Fibroblast of lung (primary cell): ENCODE data around the gene FOS.

Experiments
- CTCF ChIP-seq, 2 donors: IDR thresholded peaks in 1 of 2; conservative IDR thresholded peaks in 1 of 2; 1 replicate in 1 of 2; 2 replicates in 1 of 2; pipeline ENCODE4 v1.5.1; 2011 to 2012; ENCODE audit warnings: low read length in 2 of 2, control low read depth in 1 of 2, inconsistent platforms in 1 of 2, low read depth in 1 of 2, mild to moderate bottlenecking in 1 of 2
- EZH2 ChIP-seq: IDR thresholded peaks from 2 replicates; pipeline ENCODE4 v1.5.1; 2012; ENCODE audit warnings: low read length, control low read depth, mild to moderate bottlenecking; ENCODE audit errors: missing control alignments

GRCh38 chr14:75236901-75237419 lies 41.7 kb upstream of the FOS start:
- TF ChIP-seq EZH2 (no peak), CTCF (conservative IDR thresholded peaks at IDR 0.05 in 1 of 2, IDR thresholded peaks at IDR 0.05 in 1 of 2; ENCODE audit: low read depth in 1 of 2, low read length in 2 of 2) (no peak)
